Heart right ventricle (tissue), 16 donors: ENCODE measurements around the gene ACSF3. TPM values are rescaled to one million over a fixed set of nuclear protein-coding genes. Genes with fewer than 3 reads are reported as not detected.

Source experiments
- ATAC-seq, 8 donors: fragments of 200-7000 bp; cut with Tn5 transposase; one replicate each; pipeline ENCODE4 v1.9.1; 2020; ENCODE audit warnings: mild to moderate bottlenecking in 8 of 8, moderate library complexity in 8 of 8, moderate number of reproducible peaks in 1 of 8
- DNase-seq, 2 donors: peaks; one replicate each; pipeline ENCODE4 v3.0.0-alpha.2; 2020
- H3K27ac ChIP-seq, 10 donors: fragments of 200-600 bp; sonication (generic) in 2 of 10; one replicate each; pipeline versions ENCODE4 v1.5.0 to v1.8.0; 2020 to 2022; ENCODE audit warnings: mild to moderate bottlenecking in 3 of 10
- H3K27me3 ChIP-seq, 7 donors: fragments of 200-600 bp; one replicate each; pipeline ENCODE4 v1.8.0; 2021 to 2022; ENCODE audit warnings: mild to moderate bottlenecking in 2 of 7
- H3K36me3 ChIP-seq, 9 donors: fragments of 200-600 bp; sonication (generic) in 1 of 9; one replicate each; pipeline versions ENCODE4 v1.5.0 to v1.8.0; 2020 to 2022; ENCODE audit warnings: mild to moderate bottlenecking in 2 of 9
- H3K4me1 ChIP-seq, 9 donors: fragments of 200-600 bp; sonication (generic) in 1 of 9; one replicate each; pipeline versions ENCODE4 v1.5.0 to v1.8.0; 2020 to 2022; ENCODE audit warnings: mild to moderate bottlenecking in 4 of 9
- H3K4me3 ChIP-seq, 10 donors: fragments of 200-600 bp; sonication (generic) in 2 of 10; one replicate each; pipeline versions ENCODE4 v1.5.0 to v1.8.0; 2020 to 2022; ENCODE audit warnings: mild to moderate bottlenecking in 7 of 10, moderate library complexity in 2 of 10
- H3K9me3 ChIP-seq, 11 donors: fragments of 200-600 bp in 10 of 11; sonication (generic) in 2 of 11; one replicate each; pipeline versions ENCODE4 v1.5.0 to v1.8.0; 2013 to 2022; ENCODE audit warnings: mild to moderate bottlenecking in 2 of 11, control low read depth in 1 of 11, moderate library complexity in 1 of 11
- WGBS, 2 donors: extraction: QIAGEN DNeasy Blood & Tissue Kit; methylation state at CpG; one replicate each; pipeline ENCODE4 v1.1.7; 2013; ENCODE audit warnings: inconsistent platforms in 1 of 2; 5-methylcytosine and 5-hydroxymethylcytosine counted together
- intact Hi-C, 10 donors: fragments of 100-400 bp; cut with DNase I; formaldehyde crosslinking; loops; one replicate each; pipeline versions ENCODE4 v1.11.1 to v1.14.2; 2022
- polyA plus RNA-seq, 2 donors: library from polyadenylated mRNA; stranded (reverse); fragments of 200-250 nt; gene quantifications; one replicate each; pipeline ENCODE4 v1.2.3, GENCODE V29; 2013
- total RNA-seq, 10 donors: library from RNA; stranded (reverse); fragmentation: NEBNext Ultra II Directional in 3 of 10; extraction: Animal tissue kit (Norgen Biotek cat#: 25700) in 3 of 10; gene quantifications; one replicate each; pipeline versions ENCODE4 v1.2.1 to v1.2.4, GENCODE V29; 2021 to 2023
- TF ChIP-seq, protein P1 (sequence below), 9 donors: fragments of 200-600 bp; sonication (generic) in 2 of 9; IDR thresholded peaks; one replicate each; pipeline versions ENCODE4 v1.5.0 to v1.8.0; 2021 to 2022; ENCODE audit warnings: antibody characterized with exemption in 9 of 9, mild to moderate bottlenecking in 5 of 9, moderate library complexity in 1 of 9
- donor health status: Arrhythmogenic right ventricular cardiomyopathy.
- donor health status: ischemic (EF 13 %, LVEDD 7.1; RV severe dilation, severe dysfunction).
- donor health status: healthy with polysubstance abuse.
- donor health status: DM: no; HTN: yes; CAD: no.
- donor health status: DM: no; HTN: no; CAD: no.
- donor health status: ischemic (EF 25% LVEDD 6.9; RV normal size, moderate dysfunction).
- donor health status: ischemic (EF 25% LVEDD 5.7; RV mildly dilated, moderate dysfunction).
- donor health status: healthy.
- donor health status: DM: yes; HTN: yes; CAD: no.
- donor health status: Ischemic cardiomyopathy.
- donor health status: ischemic (EF 35%, LVEDD 5.7; RV mildly dilated, moderate dysfunction).
- donor health status: nonischemic (EF 11% LVEDD 7.7; RV severe dilation, severe dysfunction).
- donor health status: DM: yes; HTN: yes; CAD: no.
- donor health status: PGD.
- donor health status: ischemic (EF 29% LVEDD 5.4; RV normal size, mild dysfunction).
- donor health status: nonischemic (EF 23%, LVEDD 6.1; RV moderate dilation, normal function).

The ACSF3 gene
- total and polyA plus RNA-seq, 12 donors, result 11.0 to 36.9 (median 17.8) TPM

GRCh38 chr16:89135166-89135565, 41.5 kb downstream of the ACSF3 start:
- H3K9me3 ChIP-seq, result peaks cover 0 to 6% (median 0%) of the 10 kb centered on the region in 11 donors
- peaks cover 0 to 86% (median 18%) of the 10 kb centered on the region in 9 donors for H3K36me3 ChIP-seq
- no peak overlapping the region for H3K27ac ChIP-seq
- ATAC-seq, result no peak
- no peak overlapping the region for H3K4me3 ChIP-seq
- TF ChIP-seq, protein P1, sequence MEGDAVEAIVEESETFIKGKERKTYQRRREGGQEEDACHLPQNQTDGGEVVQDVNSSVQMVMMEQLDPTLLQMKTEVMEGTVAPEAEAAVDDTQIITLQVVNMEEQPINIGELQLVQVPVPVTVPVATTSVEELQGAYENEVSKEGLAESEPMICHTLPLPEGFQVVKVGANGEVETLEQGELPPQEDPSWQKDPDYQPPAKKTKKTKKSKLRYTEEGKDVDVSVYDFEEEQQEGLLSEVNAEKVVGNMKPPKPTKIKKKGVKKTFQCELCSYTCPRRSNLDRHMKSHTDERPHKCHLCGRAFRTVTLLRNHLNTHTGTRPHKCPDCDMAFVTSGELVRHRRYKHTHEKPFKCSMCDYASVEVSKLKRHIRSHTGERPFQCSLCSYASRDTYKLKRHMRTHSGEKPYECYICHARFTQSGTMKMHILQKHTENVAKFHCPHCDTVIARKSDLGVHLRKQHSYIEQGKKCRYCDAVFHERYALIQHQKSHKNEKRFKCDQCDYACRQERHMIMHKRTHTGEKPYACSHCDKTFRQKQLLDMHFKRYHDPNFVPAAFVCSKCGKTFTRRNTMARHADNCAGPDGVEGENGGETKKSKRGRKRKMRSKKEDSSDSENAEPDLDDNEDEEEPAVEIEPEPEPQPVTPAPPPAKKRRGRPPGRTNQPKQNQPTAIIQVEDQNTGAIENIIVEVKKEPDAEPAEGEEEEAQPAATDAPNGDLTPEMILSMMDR (IDR thresholded peaks at IDR 0.05), result no peak
- WGBS, 2 donors, result 95 to 96% methylated on average over 11 of the region's 11 CpGs
- no peaks in the 10 kb centered on the region for H3K4me1 ChIP-seq
- DNase-seq, result no peak
- intact Hi-C loops, result no loop called here
- H3K27me3 ChIP-seq, result no peaks in the 10 kb centered on the region

GRCh38 chr16:89135971-89136765, 42.5 kb downstream of the ACSF3 start:
- intact Hi-C loops, result no loop called here
- ATAC-seq (no peak), DNase-seq (no peak)

DNA sequence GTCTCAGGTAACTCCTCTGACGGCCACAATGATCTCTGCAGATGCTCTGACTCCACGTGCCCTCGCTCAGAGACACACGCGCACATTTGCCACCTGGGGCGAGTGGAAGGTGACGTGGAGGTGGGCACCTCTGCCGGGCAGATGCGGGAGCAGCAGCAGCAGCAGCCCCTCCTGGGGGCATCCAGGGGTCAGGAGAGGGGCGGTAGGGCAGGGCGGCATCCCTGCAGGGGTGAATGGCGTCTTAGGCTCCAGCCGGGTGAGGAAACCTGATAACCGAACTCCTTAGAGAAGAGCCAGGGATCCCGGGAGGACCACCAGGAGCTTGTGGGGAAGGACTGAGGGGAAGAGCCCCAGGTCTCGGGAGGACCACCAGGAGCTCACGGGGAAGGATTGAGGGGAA, 43.3 kb downstream of the ACSF3 start:
- TF ChIP-seq, protein P1 (IDR thresholded peaks at IDR 0.05), result no peak
- peaks cover 0 to 93% (median 26%) of the 10 kb centered on the region in 9 donors for H3K36me3 ChIP-seq
- WGBS, 2 donors, result 95 to 96% methylated on average over 17 of the region's 17 CpGs
- no peaks in the 10 kb centered on the region for H3K27me3 ChIP-seq
- DNase-seq (no peak), ATAC-seq (no peak)
- intact Hi-C loops, result no loop called here
- no peak overlapping the region for H3K4me3 ChIP-seq
- no peaks in the 10 kb centered on the region for H3K9me3 ChIP-seq
- H3K4me1 ChIP-seq, result no peaks in the 10 kb centered on the region
- H3K27ac ChIP-seq, result no peak overlapping the region

More at GRCh38 chr16:89135971-89136765, 42.5 kb downstream of the ACSF3 start:
- Histone ChIP-seq H3K9me3 (no peaks in the 10 kb centered on the region), H3K36me3 (peaks cover 0 to 91% (median 19%) of the 10 kb centered on the region in 9 donors), H3K27ac (no peak overlapping the region), H3K4me3 (no peak overlapping the region), H3K27me3 (no peaks in the 10 kb centered on the region), H3K4me1 (no peaks in the 10 kb centered on the region)
- TF ChIP-seq, protein P1 (IDR thresholded peaks at IDR 0.05), result no peak
- 90 to 94% methylated on average over 35 of the region's 35 CpGs for WGBS, 2 donors

- no peaks in the 10 kb centered on the region for H3K4me1 ChIP-seq
- H3K27ac ChIP-seq, result no peak overlapping the region
- 94% methylated on average over 24 of the region's 24 CpGs for WGBS, 2 donors
- no peaks in the 10 kb centered on the region for H3K9me3 ChIP-seq
- no peak overlapping the region for H3K4me3 ChIP-seq
- TF ChIP-seq, protein P1 (IDR thresholded peaks at IDR 0.05), result no peak
- H3K36me3 ChIP-seq, result peaks cover 0 to 89% (median 25%) of the 10 kb centered on the region in 9 donors
- DNase-seq, result peak in 1 of 2 donors; percentile 2
- intact Hi-C loops, result no loop called here
- no peaks in the 10 kb centered on the region for H3K27me3 ChIP-seq
- no peak for ATAC-seq
Observed at GRCh38 chr16:89137666-89138512, 44.2 kb downstream of the ACSF3 start.
